Vagina (tissue), 2 donors: ENCODE results near the gene DCUN1D3.

Source experiments
- CTCF ChIP-seq, 3 experiments: fragments of 450-650 bp in 2 of 3; fragments of 200-600 bp in 1 of 3; sonication (generic) in 1 of 3; IDR thresholded peaks; one replicate each; pipeline ENCODE4 v1.5.1; 2017 to 2019; ENCODE audit warnings: antibody characterized with exemption in 3 of 3, mild to moderate bottlenecking in 2 of 3, moderate library complexity in 2 of 3
- POLR2A ChIP-seq, 2 donors: fragments of 450-650 bp; IDR thresholded peaks; one replicate each; pipeline ENCODE4 v1.6.1; 2017; ENCODE audit warnings: antibody characterized with exemption in 2 of 2, mild to moderate bottlenecking in 2 of 2, moderate library complexity in 2 of 2

- TF ChIP-seq CTCF (IDR thresholded peaks at IDR 0.05) (no peak), POLR2A (IDR thresholded peaks at IDR 0.05) (no peak)
These were observed 46.1 kb downstream of the DCUN1D3 start for GRCh38 chr16:20853981-20854620.
